GM12873 (cell line): Measurements from ENCODE around the gene COQ4.

ENCODE experiments used
- CTCF ChIP-seq: IDR thresholded peaks from 2 replicates; pipeline ENCODE4 v1.5.1; 2012; ENCODE audit warnings: low read depth, mild to moderate bottlenecking, moderate library complexity, low read length, control low read depth; ENCODE audit not compliant: insufficient read depth; ENCODE audit errors: missing control alignments

COQ4 gene

GRCh38 chr9:128374221-128374675 is 51.6 kb downstream of the COQ4 start:
- no peak for TF ChIP-seq CTCF

- TF ChIP-seq CTCF: no peak
Observed at GRCh38 chr9:128375865-128376264, 53.2 kb downstream of the COQ4 start.

GRCh38 chr9:128382261-128382660 is 59.6 kb downstream of the COQ4 start:
- TF ChIP-seq CTCF: no peak

GRCh38 chr9:128383007-128383753 is 60.5 kb downstream of the COQ4 start:
- TF ChIP-seq CTCF: no peak
